Measurements from ENCODE around the gene TMEM144.

Gene TMEM144

GRCh38 chr4:158209825-158210807, at the start of gene TMEM144:
TMEM144 (plus strand) TSS chr4:158210486; CDS start chr4:158212668, 2,182 bp downstream.
- DNase-seq (ENCODE audit: low spot score), result peak; percentile 96

DNA sequence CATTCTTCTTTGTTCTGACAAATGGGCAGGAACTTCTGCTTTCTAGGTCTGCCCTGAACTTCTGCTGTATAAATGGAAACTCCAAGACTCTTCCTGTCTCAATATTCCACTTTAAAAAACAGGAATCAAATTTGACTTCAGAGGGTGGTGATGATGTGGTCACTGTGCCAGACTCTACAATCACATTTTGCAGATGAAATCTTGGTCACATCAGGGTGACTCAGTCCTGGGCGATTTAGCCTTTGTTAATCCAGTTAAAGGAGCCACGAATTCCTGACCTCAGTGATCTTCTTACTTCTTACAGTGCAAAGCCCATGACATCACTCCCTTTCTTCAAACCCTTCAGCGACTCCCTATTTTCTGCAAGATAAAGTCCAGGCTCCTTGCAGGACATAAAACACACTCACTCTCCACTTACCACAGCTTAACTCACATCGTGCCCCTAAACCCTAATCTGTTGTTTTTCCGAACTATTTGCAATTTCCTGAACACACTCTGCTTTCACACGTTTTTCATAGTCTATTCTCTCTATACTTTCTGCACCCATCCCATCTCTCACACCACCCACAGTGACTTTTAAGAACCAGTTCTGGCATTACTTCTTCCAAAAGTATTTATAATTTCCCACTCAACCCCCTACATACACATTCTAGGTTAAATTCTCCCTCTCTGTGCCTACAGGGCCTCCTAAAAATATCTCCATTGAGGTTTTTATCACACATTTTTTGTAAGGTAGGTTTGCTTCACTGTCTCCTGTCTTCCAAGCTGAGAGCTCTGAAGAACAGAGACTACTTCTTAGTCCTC, 48.5 kb upstream of the TMEM144 start:
- DNase-seq (ENCODE audit: low spot score), result no peak

- no peak for DNase-seq (ENCODE audit: low spot score)
These were observed 47.7 kb upstream of the TMEM144 start for GRCh38 chr4:158162631-158163030.

DNA sequence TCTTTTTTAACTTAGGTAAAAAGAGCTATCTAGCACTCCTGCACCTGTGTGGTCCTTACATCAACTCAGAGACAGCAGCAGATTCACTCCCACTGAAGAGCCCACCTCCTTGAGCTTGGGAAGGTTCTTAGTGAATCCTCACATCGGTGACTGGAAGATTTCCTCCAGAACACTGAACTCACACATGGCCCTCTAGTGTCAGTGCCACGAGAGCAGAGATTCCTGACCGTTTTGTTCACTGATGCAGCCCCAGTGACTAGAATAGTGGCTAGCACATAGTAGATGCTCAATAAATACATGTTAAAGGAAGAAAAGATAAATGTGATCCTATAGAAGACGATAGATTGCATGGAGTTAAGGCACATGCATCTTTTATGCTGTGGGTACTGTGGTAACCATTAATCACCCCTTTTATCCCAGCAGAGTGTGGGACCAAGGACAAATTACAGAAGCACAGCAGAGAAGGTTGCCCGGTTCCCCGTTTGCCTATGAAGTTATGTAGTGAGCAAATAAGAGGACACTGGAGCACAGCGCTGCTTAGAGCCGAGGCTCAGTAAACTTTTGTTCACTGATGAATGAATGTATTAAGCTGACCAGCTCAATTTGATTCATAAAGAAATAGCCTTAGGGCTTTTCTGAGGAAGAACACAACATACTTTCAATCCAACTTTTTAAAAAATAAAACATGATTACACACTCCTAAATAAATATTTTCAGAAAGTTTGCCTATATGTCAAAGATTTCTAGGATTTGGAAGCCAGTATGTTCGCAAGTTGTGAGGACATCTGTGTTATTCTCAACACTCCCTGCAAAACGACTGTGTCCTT, 46.1 kb upstream of the TMEM144 start:
- no peak for DNase-seq (ENCODE audit: low spot score)

GRCh38 chr4:158164768-158165213, 45.5 kb upstream of the TMEM144 start:
- DNase-seq (ENCODE audit: low spot score), result no peak

DNA sequence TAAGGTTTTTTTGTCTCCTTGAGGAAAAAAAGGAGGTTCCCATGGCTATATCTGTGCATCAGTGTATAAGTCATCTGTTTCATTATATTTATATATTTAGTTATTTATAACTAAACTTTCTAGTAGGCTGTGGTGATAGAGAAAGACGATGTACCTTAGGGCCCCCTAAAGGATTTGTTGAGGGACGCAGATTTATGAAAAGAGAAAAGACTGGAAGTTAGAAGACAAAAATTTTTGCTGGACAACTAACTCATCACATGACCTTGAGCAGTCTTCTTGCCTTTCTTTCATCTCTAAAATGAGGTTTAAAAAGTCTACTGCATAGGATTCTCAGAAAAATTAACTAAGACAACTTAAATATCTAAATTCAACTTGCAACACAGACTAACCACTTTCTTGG, 43.6 kb upstream of the TMEM144 start:
- no peak for DNase-seq (ENCODE audit: low spot score)

DNA sequence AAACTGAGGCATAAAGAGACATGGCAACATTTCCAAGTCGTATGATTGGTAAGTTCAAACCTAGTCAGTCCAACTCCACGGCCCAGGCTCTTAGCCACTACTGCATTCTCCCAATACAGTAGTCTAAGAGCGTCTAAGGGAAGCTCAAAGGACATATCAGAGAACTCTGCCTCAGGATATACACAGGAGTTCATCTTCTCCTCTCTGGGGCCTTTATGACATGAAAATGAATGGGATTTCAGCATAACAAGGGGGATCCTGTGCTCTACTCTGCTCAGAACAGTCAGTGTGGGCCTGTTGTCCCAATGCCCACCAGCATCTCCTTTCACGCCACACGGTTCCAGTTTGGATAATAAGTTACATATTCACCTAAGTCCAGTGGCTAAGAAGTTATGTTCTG, 41.7 kb upstream of the TMEM144 start:
- DNase-seq (ENCODE audit: low spot score), result no peak

GRCh38 chr4:158169506-158169905, 40.8 kb upstream of the TMEM144 start:
- DNase-seq (ENCODE audit: low spot score), result no peak

DNA sequence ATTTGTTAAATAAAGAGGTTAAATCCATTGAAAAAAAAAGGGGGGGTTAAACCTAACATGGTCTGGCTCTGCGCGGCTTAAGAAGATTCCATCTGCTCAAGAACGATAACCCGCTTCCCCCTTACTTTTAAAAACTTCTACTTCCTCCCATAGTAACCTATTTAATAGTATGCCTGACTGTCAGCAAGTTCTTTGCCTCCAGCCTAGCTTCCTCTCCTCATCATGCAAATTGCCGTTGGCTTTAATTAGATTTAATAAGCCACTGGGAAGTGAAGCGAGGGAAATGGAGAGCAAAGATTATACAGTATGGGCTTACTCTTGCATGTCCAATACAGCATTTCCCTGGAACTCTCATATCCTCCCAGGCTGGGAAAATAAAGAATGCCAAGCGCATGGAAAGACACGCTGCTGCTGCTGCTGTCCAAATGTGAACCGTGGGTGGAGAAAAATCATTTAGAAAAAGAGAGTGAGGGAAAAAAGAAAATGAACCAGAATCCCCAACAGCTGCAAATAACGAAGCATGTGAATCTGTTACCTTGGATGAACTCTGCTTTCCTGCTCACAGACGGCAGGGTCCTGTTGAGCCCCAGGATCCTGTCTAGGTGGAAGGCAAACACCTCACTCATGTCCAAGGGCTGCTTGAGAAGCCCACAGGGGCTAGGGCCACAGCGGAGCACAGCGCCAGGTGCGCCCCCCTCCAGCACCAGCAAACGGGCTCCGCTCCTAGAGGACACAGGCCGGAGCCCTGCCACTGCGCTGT, 40.2 kb upstream of the TMEM144 start:
- no peak for DNase-seq (ENCODE audit: low spot score)

GRCh38 chr4:158170691-158171561, 39.4 kb upstream of the TMEM144 start:
- no peak for DNase-seq (ENCODE audit: low spot score)

DNA sequence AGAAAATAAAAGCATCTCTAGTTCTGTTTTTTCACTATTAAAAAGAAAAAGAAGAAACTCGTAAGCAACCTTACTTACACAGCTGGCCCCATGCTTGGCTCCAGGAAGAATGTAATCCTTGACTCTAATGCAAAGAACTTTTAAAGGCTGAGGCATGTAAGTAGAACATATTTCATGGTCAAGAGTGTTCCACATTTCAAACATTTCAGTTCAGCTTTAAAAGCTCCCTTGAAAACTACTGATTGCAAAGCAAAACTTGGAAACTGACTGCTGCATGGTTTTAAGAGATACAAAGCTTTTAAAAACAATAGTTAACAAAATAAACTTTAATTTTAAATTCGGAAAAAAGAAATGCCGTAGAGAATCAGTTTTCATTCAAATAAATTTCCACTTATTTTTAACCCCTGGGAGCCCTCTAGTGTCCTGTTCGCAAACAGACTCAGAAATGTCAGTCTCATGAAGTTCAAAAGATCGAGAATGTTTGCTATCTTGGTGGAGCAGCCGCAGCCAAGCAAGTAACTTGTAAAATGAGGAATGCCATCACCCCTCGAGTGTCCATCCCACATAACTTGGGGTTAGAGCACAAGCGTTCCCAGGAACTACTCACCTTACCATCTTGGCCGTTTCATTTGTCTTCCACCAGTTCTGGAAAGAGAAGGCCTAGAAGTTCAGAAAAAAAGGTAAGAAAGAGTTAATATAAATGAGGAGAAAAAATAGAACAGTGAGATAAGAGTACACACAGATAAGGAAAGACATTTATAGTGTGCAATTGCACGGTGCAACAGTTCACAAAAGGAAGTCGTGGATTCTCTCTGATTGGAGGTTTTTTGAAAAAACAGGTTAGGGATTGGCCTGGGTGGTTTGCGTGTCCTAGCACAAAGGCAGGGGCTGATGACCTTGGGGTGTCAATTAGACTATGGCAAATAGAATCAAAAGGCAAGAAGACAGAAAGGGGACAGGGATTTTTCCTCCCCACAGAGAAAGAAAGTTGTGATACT, 37.7 kb upstream of the TMEM144 start, which contains the start of gene GASK1B:
TSS of gene GASK1B (minus strand) at position 765 of the 998 bp plus-strand sequence. CDS start 1,650 bp downstream, outside the sequence.
- peak; percentile 84 for DNase-seq (ENCODE audit: low spot score)

DNA sequence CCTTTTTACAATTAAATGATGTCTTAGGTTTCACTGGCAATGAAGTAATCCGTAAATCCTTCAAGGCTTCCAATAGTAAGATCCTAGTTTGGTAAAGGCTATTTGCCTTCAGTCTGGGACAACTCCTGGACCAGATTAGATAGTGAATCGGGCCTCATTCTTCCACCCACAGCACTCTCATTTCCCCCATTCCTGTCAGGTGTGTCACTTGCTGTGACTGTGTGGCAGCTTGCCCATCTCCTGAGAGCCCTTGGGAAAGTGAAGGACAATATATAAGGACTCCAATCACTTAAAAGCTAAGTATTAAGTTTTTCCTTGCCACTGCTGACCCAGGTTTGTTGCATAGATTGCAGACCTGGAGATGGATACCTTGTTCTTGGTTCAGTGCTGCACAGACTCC, 34.2 kb upstream of the TMEM144 start:
- no peak for DNase-seq (ENCODE audit: low spot score)

GRCh38 chr4:158176776-158177175, 33.5 kb upstream of the TMEM144 start:
- no peak for DNase-seq (ENCODE audit: low spot score)

- DNase-seq (ENCODE audit: low spot score), result no peak
These were observed 30.8 kb upstream of the TMEM144 start for GRCh38 chr4:158179465-158179864.

DNA sequence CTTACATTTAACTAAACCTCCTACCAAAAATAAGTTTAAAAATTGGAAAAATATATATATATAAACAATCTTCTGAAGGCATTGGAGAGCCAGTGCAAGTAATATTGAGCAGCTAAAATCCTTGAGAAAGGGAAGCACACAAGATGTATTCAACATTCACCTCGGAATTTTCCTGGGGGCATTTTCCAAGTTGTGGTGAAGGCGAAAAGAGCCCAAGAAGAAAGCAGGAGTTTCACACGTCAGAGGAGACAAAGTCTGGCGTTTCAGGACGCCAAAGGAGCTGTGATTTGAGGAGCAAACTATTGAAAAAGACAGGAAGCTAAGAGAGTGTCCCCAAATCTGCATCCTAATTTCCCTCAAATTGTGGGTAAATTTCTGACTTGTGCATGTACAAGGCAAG, 28.4 kb upstream of the TMEM144 start:
- no peak for DNase-seq (ENCODE audit: low spot score)

DNA sequence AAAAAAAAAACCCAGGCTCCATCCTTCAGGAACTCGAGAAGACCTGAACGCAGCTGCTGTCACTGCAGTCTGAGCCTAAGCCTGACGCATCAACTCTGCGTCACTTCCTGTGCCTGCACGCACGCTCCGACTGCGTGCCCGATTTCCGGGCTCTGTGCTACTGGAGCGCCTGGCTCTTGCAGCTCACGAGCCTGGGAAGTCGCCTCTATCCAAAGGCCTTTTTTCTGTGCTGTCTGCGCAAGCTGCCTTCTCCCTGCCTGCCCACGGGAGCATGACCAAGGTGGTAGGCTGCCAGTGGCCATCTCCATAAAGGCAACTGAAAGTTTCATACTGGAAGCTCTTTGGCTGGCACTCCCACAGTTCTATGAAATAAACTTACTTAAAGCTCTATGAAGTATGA, 27.6 kb upstream of the TMEM144 start:
- no peak for DNase-seq (ENCODE audit: low spot score)

GRCh38 chr4:158186815-158187214, 23.5 kb upstream of the TMEM144 start:
- DNase-seq (ENCODE audit: low spot score), result no peak

DNA sequence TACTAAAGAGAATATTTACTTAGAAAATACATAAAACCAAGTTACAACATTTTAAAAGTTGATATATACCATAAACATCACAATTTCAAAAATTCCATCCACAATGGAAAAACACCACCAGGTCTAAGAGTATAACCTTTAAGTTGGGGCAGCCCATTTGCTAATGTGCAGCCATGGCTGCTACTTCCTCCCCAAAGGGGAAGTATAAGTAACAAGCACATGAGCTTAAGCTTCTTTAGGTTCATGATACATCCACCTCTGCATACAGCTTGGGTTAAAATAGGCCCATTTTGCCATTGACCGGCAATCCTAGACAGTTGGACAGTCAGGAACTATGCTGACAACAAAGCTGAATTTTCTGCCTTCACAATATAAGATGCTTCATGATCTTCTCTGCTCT, 20.9 kb upstream of the TMEM144 start:
- no peak for DNase-seq (ENCODE audit: low spot score)

DNA sequence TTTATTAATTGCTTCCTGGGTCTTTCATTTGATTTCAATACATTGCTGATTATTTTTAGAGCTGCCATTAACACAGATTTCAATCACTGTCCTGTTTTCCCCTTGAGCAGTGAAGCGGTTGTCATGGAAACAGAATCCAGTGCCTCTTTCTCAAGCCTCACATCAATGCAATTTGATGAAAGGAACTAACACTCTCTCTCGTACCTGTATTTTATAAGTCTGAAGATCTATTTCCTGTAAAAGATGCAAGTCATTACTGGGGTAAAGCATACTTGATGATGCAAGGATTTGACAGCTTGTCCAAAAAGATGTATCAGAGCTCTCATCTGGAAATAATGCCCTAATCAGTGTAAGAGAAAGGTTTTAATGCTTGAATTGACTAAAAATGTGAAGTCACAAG, 19.6 kb upstream of the TMEM144 start:
- no peak for DNase-seq (ENCODE audit: low spot score)
